Glomerular endothelial cell (primary cell): ENCODE measurements around the gene CNP. TPM values are rescaled to one million over a fixed set of nuclear protein-coding genes. Genes with fewer than 3 reads are reported as not detected.
"Not testable (repeated sequence)": the region's sequence is repeated elsewhere in the genome, so short reads cannot be mapped to it uniquely, and the experiment has no call there.

ENCODE experiments used
- DNase-seq: peaks from one replicate; pipeline ENCODE4 v3.0.0-alpha.2; 2011; ENCODE audit warnings: low read depth, low spot score; ENCODE audit errors: extremely low read depth
- total RNA-seq: library from RNA; depleted of rRNA; stranded (reverse); fragments of >200 nt; gene quantifications from 2 replicates; pipeline ENCODE4 v1.2.3, GENCODE V29; 2015

CNP gene
- total RNA-seq, 1 donor from 2014 or later, result 97.1 TPM

- no peak for DNase-seq
These were observed 35.1 kb downstream of the CNP start for GRCh38 chr17:42001729-42002128.

GRCh38 chr17:42002175-42002791 lies 35.7 kb downstream of the CNP start:
- DNase-seq, result no peak

GRCh38 chr17:42002792-42003301 lies 36.3 kb downstream of the CNP start:
- no peak for DNase-seq

GRCh38 chr17:42005166-42005565 lies 38.6 kb downstream of the CNP start:
- no peak for DNase-seq

GRCh38 chr17:42009170-42009569 lies 42.6 kb downstream of the CNP start:
- no peak for DNase-seq

- not testable (repeated sequence) for DNase-seq
These were observed 43.7 kb downstream of the CNP start for GRCh38 chr17:42010266-42010680.

GRCh38 chr17:42010898-42011516 lies 44.4 kb downstream of the CNP start:
- DNase-seq, result no peak

GRCh38 chr17:42012363-42012762 lies 45.8 kb downstream of the CNP start:
- not testable (repeated sequence) for DNase-seq

GRCh38 chr17:42013740-42014139 lies 47.1 kb downstream of the CNP start:
- not testable (repeated sequence) for DNase-seq

- DNase-seq, result no peak
These were observed 49.8 kb downstream of the CNP start for GRCh38 chr17:42016411-42016831.

GRCh38 chr17:42016941-42017865 lies 50.6 kb downstream of the CNP start, which contains the start of gene DNAJC7:
Gene DNAJC7, minus strand, starts transcription at chr17:42017439. Its CDS starts 23 bp downstream, at chr17:42017416.
- no peak for DNase-seq

- DNase-seq, result no peak
These were observed 51.2 kb downstream of the CNP start for GRCh38 chr17:42017866-42018200.

GRCh38 chr17:42018339-42018738 lies 51.7 kb downstream of the CNP start:
- DNase-seq, result no peak

- no peak for DNase-seq
These were observed 52.4 kb downstream of the CNP start for GRCh38 chr17:42018988-42019387.

- no peak for DNase-seq
These were observed 53.2 kb downstream of the CNP start, which contains the start of gene NKIRAS2 for GRCh38 chr17:42019509-42020404. Gene NKIRAS2, plus strand, starts transcription at chr17:42020090. Its CDS starts 1,488 bp downstream, at chr17:42021578.

- DNase-seq, result not testable (repeated sequence)
These were observed 54.2 kb downstream of the CNP start for GRCh38 chr17:42020845-42021244.

- no peak for DNase-seq
These were observed 57.1 kb downstream of the CNP start for GRCh38 chr17:42023524-42024349.

- DNase-seq, result no peak
These were observed 58.6 kb downstream of the CNP start for GRCh38 chr17:42025191-42025579.

- DNase-seq, result no peak
These were observed 59.3 kb downstream of the CNP start for GRCh38 chr17:42025936-42026335.
